Thyroid gland (tissue), 4 donors: Measurements from ENCODE around the gene ADCY4.

ENCODE experiments used
- POLR2A ChIP-seq, 2 donors: fragments of 450-650 bp; IDR thresholded peaks; one replicate each; pipeline ENCODE4 v1.6.1; 2017; ENCODE audit warnings: antibody characterized with exemption in 2 of 2, mild to moderate bottlenecking in 2 of 2, moderate library complexity in 1 of 2
- TF ChIP-seq, protein P1 (sequence below), 6 experiments: fragments of 200-600 bp in 3 of 6; fragments of 450-650 bp in 3 of 6; sonication (generic) in 3 of 6; IDR thresholded peaks; one replicate each; pipeline ENCODE4 v1.5.1; 2016 to 2019; ENCODE audit warnings: antibody characterized with exemption in 6 of 6, mild to moderate bottlenecking in 2 of 6, inconsistent platforms in 1 of 6, moderate library complexity in 1 of 6

DNA sequence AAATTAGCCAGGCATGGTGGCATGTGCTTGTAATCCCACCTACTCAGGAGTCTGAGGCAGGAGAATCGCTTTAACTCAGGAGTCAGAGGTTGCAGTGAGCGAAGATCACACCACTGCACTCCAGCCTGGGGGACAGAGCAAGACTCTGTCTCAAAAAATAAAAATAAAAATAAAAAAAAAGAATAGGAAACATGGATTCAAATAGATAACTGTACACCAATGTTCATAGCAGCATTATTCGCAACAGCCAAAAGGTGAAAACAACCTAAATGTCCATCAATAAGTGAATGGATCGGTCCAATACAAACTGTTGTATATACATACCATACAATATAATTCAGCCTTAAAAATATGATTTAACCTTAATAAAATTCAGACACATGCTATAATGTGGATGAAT lies 8.0 kb upstream of the ADCY4 start:
- TF ChIP-seq, protein P1, sequence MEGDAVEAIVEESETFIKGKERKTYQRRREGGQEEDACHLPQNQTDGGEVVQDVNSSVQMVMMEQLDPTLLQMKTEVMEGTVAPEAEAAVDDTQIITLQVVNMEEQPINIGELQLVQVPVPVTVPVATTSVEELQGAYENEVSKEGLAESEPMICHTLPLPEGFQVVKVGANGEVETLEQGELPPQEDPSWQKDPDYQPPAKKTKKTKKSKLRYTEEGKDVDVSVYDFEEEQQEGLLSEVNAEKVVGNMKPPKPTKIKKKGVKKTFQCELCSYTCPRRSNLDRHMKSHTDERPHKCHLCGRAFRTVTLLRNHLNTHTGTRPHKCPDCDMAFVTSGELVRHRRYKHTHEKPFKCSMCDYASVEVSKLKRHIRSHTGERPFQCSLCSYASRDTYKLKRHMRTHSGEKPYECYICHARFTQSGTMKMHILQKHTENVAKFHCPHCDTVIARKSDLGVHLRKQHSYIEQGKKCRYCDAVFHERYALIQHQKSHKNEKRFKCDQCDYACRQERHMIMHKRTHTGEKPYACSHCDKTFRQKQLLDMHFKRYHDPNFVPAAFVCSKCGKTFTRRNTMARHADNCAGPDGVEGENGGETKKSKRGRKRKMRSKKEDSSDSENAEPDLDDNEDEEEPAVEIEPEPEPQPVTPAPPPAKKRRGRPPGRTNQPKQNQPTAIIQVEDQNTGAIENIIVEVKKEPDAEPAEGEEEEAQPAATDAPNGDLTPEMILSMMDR (IDR thresholded peaks at IDR 0.05), result no peak
- no peak for TF ChIP-seq POLR2A (IDR thresholded peaks at IDR 0.05)
